ENCODE data around the gene ARF4. TPM values are rescaled to one million over a fixed set of nuclear protein-coding genes. Genes with fewer than 3 reads are reported as not detected.
A peak's percentile ranks its signal among the peaks of the same experiment; 100 is the strongest.
"Not testable (repeated sequence)": the region's sequence is repeated elsewhere in the genome, so short reads cannot be mapped to it uniquely, and the experiment has no call there.

The ARF4 gene
- polyA plus RNA-seq, 1 donor: 209 TPM

DNA sequence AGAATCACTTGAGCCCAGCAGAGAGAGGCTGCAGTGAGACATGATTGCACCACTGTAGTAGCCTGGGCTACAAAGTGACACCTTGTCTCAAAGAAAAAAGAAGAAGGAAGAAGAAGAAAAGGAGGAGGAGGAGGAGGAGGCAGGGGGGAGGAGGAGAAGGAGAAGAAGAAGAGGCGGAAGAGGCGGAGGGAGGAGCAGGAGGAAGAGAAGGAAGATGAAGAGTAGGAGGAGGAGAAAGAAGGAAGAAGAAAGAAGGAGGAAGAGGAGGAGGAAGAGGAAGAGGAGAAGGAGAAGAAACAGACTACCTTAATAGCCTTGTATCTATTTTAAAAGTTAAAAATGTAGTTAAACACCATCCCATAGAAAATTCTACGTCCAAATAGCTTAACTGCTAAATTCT is 19.1 kb upstream of the ARF4 start:
- no peaks in the 10 kb centered on the region for H3K27me3 ChIP-seq (ENCODE audit: control insufficient read depth, insufficient read depth, low read length)
- no peak for DNase-seq
- WGBS (ENCODE audit: insufficient coverage, low lambda C conversion rate): 94% methylated on average over 2 of the region's 3 CpGs
- no peaks in the 10 kb centered on the region for H3K36me3 ChIP-seq (ENCODE audit: control insufficient read depth, insufficient read depth, low read length)
- no peaks in the 10 kb centered on the region for H3K4me1 ChIP-seq (ENCODE audit: control insufficient read depth, insufficient read depth, low read length)
- H3K4me3 ChIP-seq (ENCODE audit: low read length): no peak overlapping the region
- no peak overlapping the region for H3K27ac ChIP-seq (ENCODE audit: low read length)
- no peaks in the 10 kb centered on the region for H3K9me3 ChIP-seq (ENCODE audit: control insufficient read depth, low read depth, low read length)

- H3K27ac ChIP-seq (ENCODE audit: low read length); H3K4me1 ChIP-seq (ENCODE audit: control insufficient read depth, insufficient read depth, low read length); DNase-seq; H3K27me3 ChIP-seq (ENCODE audit: control insufficient read depth, insufficient read depth, low read length); H3K36me3 ChIP-seq (ENCODE audit: control insufficient read depth, insufficient read depth, low read length); H3K4me3 ChIP-seq (ENCODE audit: low read length); H3K9me3 ChIP-seq (ENCODE audit: control insufficient read depth, low read depth, low read length): not testable (repeated sequence)
- WGBS (ENCODE audit: insufficient coverage, low lambda C conversion rate): no CpG with 5 or more reads among the region's 5 CpGs
Measured at GRCh38 chr3:57611870-57612269, 14.7 kb upstream of the ARF4 start.

DNA sequence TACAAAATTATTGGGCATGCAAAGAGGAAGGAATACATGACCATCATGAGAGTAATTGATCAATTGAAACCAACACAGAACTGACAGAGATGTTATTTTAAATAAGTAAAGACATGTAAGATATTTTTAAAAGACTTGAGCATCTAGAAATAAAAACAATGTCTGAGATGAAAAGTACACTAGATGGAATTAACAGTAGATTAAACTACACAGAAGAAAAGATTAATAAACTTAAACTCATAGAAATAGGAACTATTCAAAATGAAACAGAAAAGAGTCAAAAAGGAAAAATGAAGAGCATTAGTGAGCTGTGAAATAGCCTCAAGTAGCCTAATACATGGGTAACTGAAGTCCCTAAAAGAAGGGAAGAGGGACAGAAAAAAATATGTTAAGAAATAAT is 8.5 kb upstream of the ARF4 start:
- no peak overlapping the region for H3K27ac ChIP-seq (ENCODE audit: low read length)
- H3K27me3 ChIP-seq (ENCODE audit: control insufficient read depth, insufficient read depth, low read length): no peaks in the 10 kb centered on the region
- H3K9me3 ChIP-seq (ENCODE audit: control insufficient read depth, low read depth, low read length): peaks cover 10% of the 10 kb centered on the region
- H3K4me1 ChIP-seq (ENCODE audit: control insufficient read depth, insufficient read depth, low read length): no peaks in the 10 kb centered on the region
- no peak overlapping the region for H3K4me3 ChIP-seq (ENCODE audit: low read length)
- no peak for DNase-seq
- no peaks in the 10 kb centered on the region for H3K36me3 ChIP-seq (ENCODE audit: control insufficient read depth, insufficient read depth, low read length)

DNA sequence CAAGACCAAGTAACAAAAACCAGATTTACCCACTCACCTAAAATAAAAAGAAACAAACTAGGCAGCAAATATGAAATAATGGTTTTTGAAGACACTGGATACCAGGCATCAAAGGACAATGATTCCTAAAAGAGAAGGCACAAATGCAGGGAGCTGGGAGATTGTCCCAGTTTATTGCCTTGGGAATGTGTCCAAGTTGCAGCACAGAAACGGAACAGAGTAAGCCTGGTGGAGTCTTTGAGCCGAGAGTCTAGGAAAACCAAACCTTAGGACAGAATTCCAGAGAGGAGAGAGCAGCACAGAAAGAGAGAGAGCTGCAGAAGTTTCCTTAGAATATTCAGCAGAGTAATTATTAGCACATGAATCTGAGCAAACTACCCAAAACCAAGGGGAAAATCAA is 7.8 kb upstream of the ARF4 start:
- WGBS (ENCODE audit: insufficient coverage, low lambda C conversion rate): no CpG with 5 or more reads among the region's 2 CpGs
- no peak for DNase-seq

GRCh38 chr3:57600195-57600594 is 3.1 kb upstream of the ARF4 start:
- DNase-seq: no peak
- 100% methylated on average over 1 of the region's 2 CpGs for WGBS (ENCODE audit: insufficient coverage, low lambda C conversion rate)
- Histone ChIP-seq H3K27me3 (ENCODE audit: control insufficient read depth, insufficient read depth, low read length) (no peaks in the 10 kb centered on the region), H3K4me3 (ENCODE audit: low read length) (no peak overlapping the region), H3K4me1 (ENCODE audit: control insufficient read depth, insufficient read depth, low read length) (peaks cover 3% of the 10 kb centered on the region), H3K27ac (ENCODE audit: low read length) (no peak overlapping the region), H3K36me3 (ENCODE audit: control insufficient read depth, insufficient read depth, low read length) (no peaks in the 10 kb centered on the region), H3K9me3 (ENCODE audit: control insufficient read depth, low read depth, low read length) (peaks cover 3% of the 10 kb centered on the region)

More for the DNA sequence above, 7.8 kb upstream of the ARF4 start:
- no peaks in the 10 kb centered on the region for H3K27me3 ChIP-seq (ENCODE audit: control insufficient read depth, insufficient read depth, low read length)
- no peak overlapping the region for H3K4me3 ChIP-seq (ENCODE audit: low read length)
- H3K36me3 ChIP-seq (ENCODE audit: control insufficient read depth, insufficient read depth, low read length): no peaks in the 10 kb centered on the region
- H3K4me1 ChIP-seq (ENCODE audit: control insufficient read depth, insufficient read depth, low read length): no peaks in the 10 kb centered on the region
- H3K9me3 ChIP-seq (ENCODE audit: control insufficient read depth, low read depth, low read length): peaks cover 10% of the 10 kb centered on the region
- no peak overlapping the region for H3K27ac ChIP-seq (ENCODE audit: low read length)

- Histone ChIP-seq H3K4me3 (ENCODE audit: low read length) (peak overlapping the region; percentile 59), H3K27me3 (ENCODE audit: control insufficient read depth, insufficient read depth, low read length) (no peaks in the 10 kb centered on the region), H3K36me3 (ENCODE audit: control insufficient read depth, insufficient read depth, low read length) (no peaks in the 10 kb centered on the region), H3K9me3 (ENCODE audit: control insufficient read depth, low read depth, low read length) (no peaks in the 10 kb centered on the region), H3K4me1 (ENCODE audit: control insufficient read depth, insufficient read depth, low read length) (peaks cover 3% of the 10 kb centered on the region), H3K27ac (ENCODE audit: low read length) (peak overlapping the region; percentile 96)
- DNase-seq: peak in 1 of 2 donors; percentile 37
- WGBS (ENCODE audit: insufficient coverage, low lambda C conversion rate): no CpG with 5 or more reads among the region's 5 CpGs
Measured at GRCh38 chr3:57598765-57599360, 1.7 kb upstream of the ARF4 start.

DNA sequence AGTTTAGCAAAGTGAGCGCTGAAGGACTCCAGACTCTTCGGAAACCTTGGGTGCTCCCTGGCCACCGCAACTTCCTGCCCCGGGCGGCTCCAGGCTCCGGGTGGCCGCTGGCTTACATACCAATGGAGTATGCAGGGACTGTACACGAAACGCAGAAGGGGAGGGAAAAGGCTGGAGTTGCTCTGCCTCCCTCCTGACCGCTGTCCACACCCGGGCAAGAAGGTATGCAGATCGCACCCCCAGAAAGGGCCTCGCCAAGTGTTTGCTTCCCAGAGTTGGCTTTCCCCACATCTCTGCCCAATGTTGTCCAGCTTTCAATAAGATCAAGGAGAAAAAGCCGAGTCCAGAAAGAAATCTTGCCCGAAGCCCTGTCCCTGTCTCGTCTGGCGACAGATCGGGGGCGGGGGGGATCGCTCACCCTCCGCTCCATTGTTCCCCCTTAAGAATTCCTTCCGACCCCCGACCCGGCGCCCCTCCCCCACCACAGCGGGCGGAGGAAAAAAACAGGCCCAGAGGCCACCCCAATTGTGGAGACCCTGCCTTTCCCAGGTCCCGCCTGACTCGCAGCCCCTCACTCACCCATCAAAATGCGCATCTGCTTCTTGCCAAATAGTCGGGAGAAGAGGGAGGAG is 533 bp downstream of the ARF4 start:
- Histone ChIP-seq H3K27me3 (ENCODE audit: control insufficient read depth, insufficient read depth, low read length) (no peaks in the 10 kb centered on the region), H3K9me3 (ENCODE audit: control insufficient read depth, low read depth, low read length) (no peaks in the 10 kb centered on the region), H3K4me3 (ENCODE audit: low read length) (peak overlapping the region; percentile 97), H3K4me1 (ENCODE audit: control insufficient read depth, insufficient read depth, low read length) (peaks cover 3% of the 10 kb centered on the region), H3K36me3 (ENCODE audit: control insufficient read depth, insufficient read depth, low read length) (peaks cover 7% of the 10 kb centered on the region), H3K27ac (ENCODE audit: low read length) (peak overlapping the region; percentile 92)
- no CpG with 5 or more reads among the region's 31 CpGs for WGBS (ENCODE audit: insufficient coverage, low lambda C conversion rate)
- peak; percentile 78 to 79 for DNase-seq

DNA sequence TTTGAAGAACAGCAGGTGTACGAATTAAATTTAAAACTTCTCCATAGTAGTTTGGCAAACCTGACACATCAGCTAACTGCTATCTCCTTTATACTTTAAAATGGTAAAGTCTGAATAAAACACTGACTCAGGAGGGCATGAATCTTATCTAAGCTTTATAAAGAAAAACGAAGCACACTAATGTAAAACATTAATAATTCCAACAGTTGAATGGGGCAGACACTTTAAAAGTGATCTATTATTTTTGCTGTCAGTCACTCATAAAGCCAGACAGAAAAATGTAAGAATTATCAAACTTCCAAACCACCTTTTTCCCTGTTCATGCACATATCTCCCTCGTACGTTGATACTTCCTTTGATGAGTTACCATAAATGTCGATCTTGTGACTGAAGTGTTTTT is 2.6 kb downstream of the ARF4 start:
- Histone ChIP-seq H3K4me3 (ENCODE audit: low read length) (peak overlapping the region; percentile 97), H3K27ac (ENCODE audit: low read length) (peak overlapping the region; percentile 92), H3K4me1 (ENCODE audit: control insufficient read depth, insufficient read depth, low read length) (peaks cover 3% of the 10 kb centered on the region), H3K27me3 (ENCODE audit: control insufficient read depth, insufficient read depth, low read length) (no peaks in the 10 kb centered on the region), H3K36me3 (ENCODE audit: control insufficient read depth, insufficient read depth, low read length) (peaks cover 7% of the 10 kb centered on the region), H3K9me3 (ENCODE audit: control insufficient read depth, low read depth, low read length) (no peaks in the 10 kb centered on the region)
- WGBS (ENCODE audit: insufficient coverage, low lambda C conversion rate): 40% methylated on average over 1 of the region's 5 CpGs
- no peak for DNase-seq

DNA sequence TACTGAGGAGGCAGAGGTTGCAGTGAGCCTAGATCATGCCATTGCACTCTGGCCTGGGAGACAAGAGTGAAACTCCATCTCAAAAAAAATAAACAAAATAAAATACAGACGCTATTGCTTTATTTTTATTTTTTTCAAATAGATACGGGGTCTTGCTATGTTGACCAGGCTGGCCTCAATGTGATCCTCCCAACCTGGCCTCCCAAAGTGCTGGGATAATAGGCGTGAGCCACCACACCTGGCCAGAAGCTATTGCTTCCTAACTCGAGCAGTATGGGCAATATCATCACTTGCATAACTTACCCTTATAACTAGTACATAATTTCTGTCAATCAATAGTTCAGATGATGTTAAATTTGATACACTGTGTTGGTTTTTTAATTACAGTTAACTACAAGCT is 3.0 kb downstream of the ARF4 start:
- no peak for DNase-seq
- Histone ChIP-seq H3K9me3 (ENCODE audit: control insufficient read depth, low read depth, low read length) (no peaks in the 10 kb centered on the region), H3K4me3 (ENCODE audit: low read length) (no peak overlapping the region), H3K27ac (ENCODE audit: low read length) (no peak overlapping the region), H3K27me3 (ENCODE audit: control insufficient read depth, insufficient read depth, low read length) (no peaks in the 10 kb centered on the region), H3K36me3 (ENCODE audit: control insufficient read depth, insufficient read depth, low read length) (peaks cover 8% of the 10 kb centered on the region), H3K4me1 (ENCODE audit: control insufficient read depth, insufficient read depth, low read length) (peaks cover 3% of the 10 kb centered on the region)
- WGBS (ENCODE audit: insufficient coverage, low lambda C conversion rate): no CpG with 5 or more reads among the region's 4 CpGs

- DNase-seq: no peak
- Histone ChIP-seq H3K4me1 (ENCODE audit: control insufficient read depth, insufficient read depth, low read length) (peaks cover 5% of the 10 kb centered on the region), H3K27ac (ENCODE audit: low read length) (no peak overlapping the region), H3K9me3 (ENCODE audit: control insufficient read depth, low read depth, low read length) (no peaks in the 10 kb centered on the region), H3K36me3 (ENCODE audit: control insufficient read depth, insufficient read depth, low read length) (peaks cover 10% of the 10 kb centered on the region), H3K27me3 (ENCODE audit: control insufficient read depth, insufficient read depth, low read length) (no peaks in the 10 kb centered on the region), H3K4me3 (ENCODE audit: low read length) (no peak overlapping the region)
- 60% methylated on average over 1 of the region's 6 CpGs for WGBS (ENCODE audit: insufficient coverage, low lambda C conversion rate)
Measured at GRCh38 chr3:57592306-57592705, 4.8 kb downstream of the ARF4 start.

- Histone ChIP-seq H3K4me1 (ENCODE audit: control insufficient read depth, insufficient read depth, low read length) (peaks cover 10% of the 10 kb centered on the region), H3K4me3 (ENCODE audit: low read length) (no peak overlapping the region), H3K36me3 (ENCODE audit: control insufficient read depth, insufficient read depth, low read length) (peaks cover 16% of the 10 kb centered on the region), H3K27ac (ENCODE audit: low read length) (peak overlapping the region; percentile 24), H3K9me3 (ENCODE audit: control insufficient read depth, low read depth, low read length) (no peaks in the 10 kb centered on the region), H3K27me3 (ENCODE audit: control insufficient read depth, insufficient read depth, low read length) (no peaks in the 10 kb centered on the region)
- DNase-seq: no peak
- WGBS (ENCODE audit: insufficient coverage, low lambda C conversion rate): no CpG with 5 or more reads among the region's 2 CpGs
Measured at GRCh38 chr3:57587905-57588304, 9.2 kb downstream of the ARF4 start.
